SK-N-MC (cell line): ENCODE data around the gene CBX3.
"Not testable (repeated sequence)": the region's sequence is repeated elsewhere in the genome, so short reads cannot be mapped to it uniquely, and the experiment has no call there.

Experiments used
- DNase-seq: peaks from one replicate; pipeline ENCODE4 v3.0.0-alpha.2; 2011; ENCODE audit warnings: low read depth, low spot score
- H3K27ac ChIP-seq: fragments of 200-600 bp; sonication (generic); 2 replicates; pipeline ENCODE4 v1.5.1; 2016; ENCODE audit warnings: mixed run types
- H3K36me3 ChIP-seq: fragments of 200-600 bp; sonication (generic); 2 replicates; pipeline ENCODE4 v1.6.1; 2017; ENCODE audit warnings: antibody characterized with exemption, low read length, mixed read lengths; ENCODE audit not compliant: insufficient read depth
- H3K4me3 ChIP-seq: fragments of 200-600 bp; sonication (generic); 2 replicates; pipeline ENCODE4 v1.5.1; 2016
- H3K9ac ChIP-seq: fragments of 200-600 bp; sonication (generic); 2 replicates; pipeline ENCODE4 v1.8.0; 2017; ENCODE audit warnings: mixed run types, mixed read lengths; ENCODE audit not compliant: insufficient read length
- H3K9me3 ChIP-seq: fragments of 200-600 bp; sonication (generic); 2 replicates; pipeline ENCODE4 v1.6.1; 2017; ENCODE audit warnings: low read depth, mild to moderate bottlenecking, antibody characterized with exemption, low read length, moderate library complexity, mixed read lengths
- EZH2 ChIP-seq: fragments of 200-600 bp; sonication (generic); IDR thresholded peaks from one replicate; pipeline ENCODE4 v1.6.1; 2017; ENCODE audit warnings: antibody characterized with exemption
- FOXP2 ChIP-seq: optimal IDR thresholded peaks from 2 replicates; pipeline ENCODE3; 2011; ENCODE audit warnings: mild to moderate bottlenecking, moderate library complexity; ENCODE audit not compliant: insufficient read depth; ENCODE audit errors: extremely low read length, control extremely low read depth
- POLR2AphosphoS5 ChIP-seq: IDR thresholded peaks from 2 replicates; pipeline ENCODE4 v1.6.1; 2012; ENCODE audit warnings: mild to moderate bottlenecking, low read depth, low read length, borderline replicate concordance

The CBX3 gene

GRCh38 chr7:26233902-26234511, 32.5 kb downstream of the CBX3 start:
- no peak overlapping the region for H3K27ac ChIP-seq
- no peak for DNase-seq
- H3K36me3 ChIP-seq: no peaks in the 10 kb centered on the region
- TF ChIP-seq EZH2: no peak
- TF ChIP-seq FOXP2: no peak
- no peak for TF ChIP-seq POLR2AphosphoS5
- H3K4me3 ChIP-seq: no peak overlapping the region
- H3K9me3 ChIP-seq: no peaks in the 10 kb centered on the region
- H3K9ac ChIP-seq: no peak overlapping the region

DNA sequence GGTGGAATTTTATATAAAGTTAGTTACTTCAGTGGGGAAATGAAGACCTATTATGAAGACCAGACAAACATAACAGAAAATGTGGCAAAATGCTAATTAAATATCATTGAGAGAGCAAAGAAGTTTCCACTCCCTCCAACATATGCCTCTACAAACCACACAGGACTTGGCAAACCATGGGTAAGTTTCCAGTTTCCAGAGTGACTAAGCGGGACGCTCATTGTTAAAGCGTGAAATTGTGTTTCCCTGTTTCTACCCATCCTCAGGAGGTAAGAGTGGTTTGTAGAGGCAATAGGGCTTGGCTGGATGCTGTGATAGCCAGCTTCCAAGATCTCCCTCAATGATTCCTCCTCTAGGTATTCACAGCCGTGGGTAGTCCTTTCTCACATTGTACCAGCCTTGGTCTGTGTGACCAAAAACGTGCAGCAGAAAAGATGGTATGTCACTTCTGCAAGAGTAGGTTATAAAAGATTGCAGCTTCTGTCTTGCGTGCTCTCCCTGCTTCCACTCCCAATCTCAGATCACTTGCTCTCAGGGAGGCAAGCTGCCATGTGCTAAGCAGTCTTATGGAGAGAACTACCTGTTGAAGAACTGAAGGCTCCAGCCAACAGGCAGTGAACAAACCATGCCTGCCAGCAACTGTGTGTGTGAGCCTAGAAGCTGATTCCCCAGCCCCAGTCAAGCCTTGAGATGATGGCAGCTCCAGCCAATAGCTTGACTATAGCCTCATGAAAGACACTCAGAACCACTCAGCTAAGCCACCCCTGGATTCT, 35.7 kb downstream of the CBX3 start:
- Histone ChIP-seq H3K27ac (no peak overlapping the region), H3K36me3 (no peaks in the 10 kb centered on the region), H3K9me3 (no peaks in the 10 kb centered on the region), H3K4me3 (no peak overlapping the region), H3K9ac (no peak overlapping the region)
- DNase-seq: no peak
- no peak for TF ChIP-seq FOXP2
- TF ChIP-seq EZH2: no peak
- TF ChIP-seq POLR2AphosphoS5: no peak

GRCh38 chr7:26238032-26238431, 36.5 kb downstream of the CBX3 start:
- H3K9ac ChIP-seq: no peak overlapping the region
- no peak overlapping the region for H3K27ac ChIP-seq
- H3K9me3 ChIP-seq: no peaks in the 10 kb centered on the region
- H3K36me3 ChIP-seq: no peaks in the 10 kb centered on the region
- no peak for TF ChIP-seq EZH2
- no peak for TF ChIP-seq FOXP2
- no peak overlapping the region for H3K4me3 ChIP-seq
- no peak for DNase-seq

GRCh38 chr7:26245150-26245549, 43.6 kb downstream of the CBX3 start:
- no peak overlapping the region for H3K4me3 ChIP-seq
- H3K36me3 ChIP-seq: no peaks in the 10 kb centered on the region
- TF ChIP-seq FOXP2 (no peak), POLR2AphosphoS5 (no peak)
- DNase-seq: no peak
- no peak overlapping the region for H3K27ac ChIP-seq
- no peak overlapping the region for H3K9ac ChIP-seq
- H3K9me3 ChIP-seq: no peaks in the 10 kb centered on the region

GRCh38 chr7:26250239-26250638, 48.7 kb downstream of the CBX3 start:
- no peaks in the 10 kb centered on the region for H3K36me3 ChIP-seq
- H3K27ac ChIP-seq: no peak overlapping the region
- no peak for DNase-seq
- H3K9ac ChIP-seq: no peak overlapping the region
- no peaks in the 10 kb centered on the region for H3K9me3 ChIP-seq
- H3K4me3 ChIP-seq: no peak overlapping the region
- no peak for TF ChIP-seq FOXP2
- TF ChIP-seq EZH2: no peak
- TF ChIP-seq POLR2AphosphoS5: no peak

- not testable (repeated sequence) for H3K9ac ChIP-seq, DNase-seq, H3K36me3 ChIP-seq, H3K4me3 ChIP-seq, H3K9me3 ChIP-seq, H3K27ac ChIP-seq
Observed at GRCh38 chr7:26261866-26262265, 60.3 kb downstream of the CBX3 start.
